ENCODE results near the gene MEAF6. TPM values are rescaled to one million over a fixed set of nuclear protein-coding genes. Genes with fewer than 3 reads are reported as not detected.
"Not testable (repeated sequence)": the region's sequence is repeated elsewhere in the genome, so short reads cannot be mapped to it uniquely, and the experiment has no call there.

The MEAF6 gene
- total RNA-seq, 1 donor from 2014 or later: 34.1 TPM

GRCh38 chr1:37537378-37537777, 22.8 kb upstream of the MEAF6 start:
- Histone ChIP-seq H3K4me1 (peaks cover 17% of the 10 kb centered on the region), H3K36me3 (peaks cover 69% of the 10 kb centered on the region), H3K27me3 (ENCODE audit: low read depth) (no peaks in the 10 kb centered on the region), H3K9me3 (replicated peaks) (no peaks in the 10 kb centered on the region), H3K4me3 (no peak overlapping the region), H3K27ac (replicated peaks) (no peak overlapping the region)
- DNase-seq: no peak
- intact Hi-C loops (cut with micrococcal nuclease): no loop called here
- no peak for TF ChIP-seq CTCF (IDR thresholded peaks at IDR 0.05; ENCODE audit: borderline replicate concordance)

- no peak for DNase-seq
- intact Hi-C loops (cut with micrococcal nuclease): no loop called here
- no peak for TF ChIP-seq CTCF (IDR thresholded peaks at IDR 0.05; ENCODE audit: borderline replicate concordance)
Measured at GRCh38 chr1:37533317-37534093, 18.9 kb upstream of the MEAF6 start.

GRCh38 chr1:37532418-37533156, 18.0 kb upstream of the MEAF6 start:
- H3K9me3 ChIP-seq (replicated peaks); H3K4me3 ChIP-seq; intact Hi-C loops (cut with micrococcal nuclease); H3K27ac ChIP-seq (replicated peaks); DNase-seq; H3K27me3 ChIP-seq (ENCODE audit: low read depth): not testable (repeated sequence)
- Histone ChIP-seq H3K36me3 (peaks cover 24% of the 10 kb centered on the region), H3K4me1 (peaks cover 17% of the 10 kb centered on the region)

More at GRCh38 chr1:37533317-37534093, 18.9 kb upstream of the MEAF6 start:
- H3K4me3 ChIP-seq: no peak overlapping the region
- peaks cover 17% of the 10 kb centered on the region for H3K4me1 ChIP-seq
- peak overlapping the region; percentile 66 for H3K27ac ChIP-seq (replicated peaks)
- no peaks in the 10 kb centered on the region for H3K9me3 ChIP-seq (replicated peaks)
- no peaks in the 10 kb centered on the region for H3K27me3 ChIP-seq (ENCODE audit: low read depth)
- H3K36me3 ChIP-seq: peaks cover 33% of the 10 kb centered on the region

- intact Hi-C loops (cut with micrococcal nuclease); H3K4me3 ChIP-seq; H3K36me3 ChIP-seq; H3K27ac ChIP-seq (replicated peaks); H3K9me3 ChIP-seq (replicated peaks); DNase-seq; H3K27me3 ChIP-seq (ENCODE audit: low read depth): not testable (repeated sequence)
- peaks cover 16% of the 10 kb centered on the region for H3K4me1 ChIP-seq
Measured at GRCh38 chr1:37529888-37530287, 15.3 kb upstream of the MEAF6 start.

- Histone ChIP-seq H3K36me3 (no peaks in the 10 kb centered on the region), H3K9me3 (replicated peaks) (no peaks in the 10 kb centered on the region), H3K27ac (replicated peaks) (no peak overlapping the region), H3K4me1 (peaks cover 7% of the 10 kb centered on the region), H3K27me3 (ENCODE audit: low read depth) (no peaks in the 10 kb centered on the region), H3K4me3 (no peak overlapping the region)
- intact Hi-C loops (cut with micrococcal nuclease): no loop called here
- DNase-seq: no peak
- TF ChIP-seq CTCF (IDR thresholded peaks at IDR 0.05; ENCODE audit: borderline replicate concordance): no peak
Measured at GRCh38 chr1:37519613-37520012, 5.0 kb upstream of the MEAF6 start.

- H3K36me3 ChIP-seq; H3K4me3 ChIP-seq; intact Hi-C loops (cut with micrococcal nuclease); DNase-seq; H3K27ac ChIP-seq (replicated peaks); H3K9me3 ChIP-seq (replicated peaks); H3K27me3 ChIP-seq (ENCODE audit: low read depth): not testable (repeated sequence)
- peaks cover 13% of the 10 kb centered on the region for H3K4me1 ChIP-seq
Measured at GRCh38 chr1:37518929-37519328, 4.4 kb upstream of the MEAF6 start.

GRCh38 chr1:37518241-37518640, 3.7 kb upstream of the MEAF6 start:
- H3K9me3 ChIP-seq (replicated peaks); H3K36me3 ChIP-seq; H3K27ac ChIP-seq (replicated peaks); H3K27me3 ChIP-seq (ENCODE audit: low read depth); H3K4me3 ChIP-seq; DNase-seq; intact Hi-C loops (cut with micrococcal nuclease): not testable (repeated sequence)
- peaks cover 20% of the 10 kb centered on the region for H3K4me1 ChIP-seq
